Diencephalon (tissue), 1 donor: Measurements from ENCODE around the gene PPP1R8. TPM values are rescaled to one million over a fixed set of nuclear protein-coding genes. Genes with fewer than 3 reads are reported as not detected.

Experiments used
- small RNA-seq: library from RNA; depleted of rRNA; stranded (forward); fragments of <200 nt; gene quantifications from one replicate; pipeline ENCODE3, GENCODE V24; 2014
- total RNA-seq: library from RNA; depleted of rRNA; stranded (reverse); fragments of >200 nt; gene quantifications from one replicate; pipeline ENCODE4 v1.2.3, GENCODE V29; 2014

The PPP1R8 gene
- 46.6 TPM for total RNA-seq

GRCh38 chr1:27830621-27831440 is at the start of gene PPP1R8:
PPP1R8 (plus strand) TSS chr1:27830782; CDS start chr1:27830836, 54 bp downstream.

GRCh38 chr1:27872059-27872801 is 41.6 kb downstream of the PPP1R8 start, which contains the start of gene THEMIS2:
THEMIS2 (plus strand) TSS chr1:27872544; CDS start chr1:27872572, 28 bp downstream.

Small RNA genes lying within 50 kb of the gene (small RNA-seq; reads per million reads assigned to genes)
- gene RNU6-1245P (not detected), gene SCARNA1 (51.9 reads per million, percentile 96 among the genes with 10 or more reads in this experiment)

Other genes starting within 250 kb of the PPP1R8 start
- 13.8 TPM for gene AHDC1, start 226.6 kb upstream of the PPP1R8 start, total RNA-seq
- gene FGR, start 195.6 kb upstream of the PPP1R8 start, total RNA-seq: 1.4 TPM
- gene IFI6, start 158.6 kb upstream of the PPP1R8 start, total RNA-seq: 51.4 TPM
- gene FAM76A, start 104.8 kb upstream of the PPP1R8 start, total RNA-seq: 19.6 TPM
- 152 TPM for gene STX12, start 57.6 kb upstream of the PPP1R8 start, total RNA-seq
- gene THEMIS2, start 41.8 kb downstream of the PPP1R8 start, total RNA-seq: 2.8 TPM
- gene RPA2, start 83.8 kb downstream of the PPP1R8 start, total RNA-seq: 77.0 TPM
- gene SMPDL3B, start 104.2 kb downstream of the PPP1R8 start, total RNA-seq: 2.3 TPM
- 2.8 TPM for gene XKR8, start 129.2 kb downstream of the PPP1R8 start, total RNA-seq